ENCODE results near the gene TYSND1. TPM values are rescaled to one million over a fixed set of nuclear protein-coding genes. Genes with fewer than 3 reads are reported as not detected.

Gene TYSND1
- total and polyA plus RNA-seq, 2 of the 13 experiments (the other 11 are each of a cell fraction or from before 2014, with no cell fraction given) = 3.3 to 8.9 TPM

DNA sequence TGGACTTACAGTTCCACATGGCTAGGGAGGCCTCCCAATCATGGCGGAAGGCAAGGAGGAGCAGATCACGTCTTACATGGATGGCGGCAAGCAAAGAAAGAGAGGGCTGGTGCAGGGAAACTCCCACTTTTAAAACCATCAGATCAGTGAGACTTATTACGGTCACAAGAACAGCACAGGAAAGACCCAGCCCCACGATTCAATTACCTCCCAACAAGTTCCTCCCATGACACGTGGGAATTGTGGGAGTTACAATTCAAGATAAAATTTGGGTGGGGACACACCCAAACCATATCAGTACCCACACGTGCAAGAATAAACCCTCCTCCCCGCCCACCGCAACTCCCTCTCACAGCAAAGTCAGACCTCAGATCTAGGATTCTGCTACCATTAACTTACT, 9.4 kb downstream of the TYSND1 start (continued):
- TF ChIP-seq KLF13 (CRISPR knock-in tag; IDR thresholded peaks at IDR 0.05) = no peak
- no peak for TF ChIP-seq SAFB2 (CRISPR knock-in tag; IDR thresholded peaks at IDR 0.05; ENCODE audit: borderline replicate concordance, low read depth)
- no peak for TF ChIP-seq PHF20 (CRISPR knock-in tag; IDR thresholded peaks at IDR 0.05)
- TF ChIP-seq NCOR1 (IDR thresholded peaks at IDR 0.05; ENCODE audit: borderline replicate concordance, low read length) = no peak

DNA sequence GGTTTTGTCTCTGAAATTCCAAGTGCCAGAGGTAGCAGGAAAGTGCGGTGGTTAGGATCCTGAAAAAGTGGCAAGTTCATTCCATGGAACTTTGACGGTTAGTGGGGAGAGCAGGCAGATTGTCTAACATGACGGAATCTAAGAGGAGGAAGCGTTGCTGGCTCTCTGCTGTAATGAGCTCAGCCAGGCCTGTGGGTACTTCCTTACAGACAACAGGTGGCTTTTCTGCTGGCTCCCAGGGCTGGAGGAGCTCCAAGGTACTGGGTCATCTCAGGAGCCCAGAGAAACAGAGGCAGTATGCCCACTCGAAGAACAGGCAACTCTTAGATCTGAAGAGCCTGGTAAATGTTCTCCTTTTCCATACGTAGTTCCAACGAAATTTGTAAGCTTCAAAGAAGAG, 10.8 kb downstream of the TYSND1 start:
- ChIA-PET CTCF (ENCODE audit: low intra/inter-chr PET ratio, low total read pairs) (no interaction called here), POLR2A (interaction anchor here (10.3 kb wide), 1 partner anchor 10 kb away, joined by 109 read pairs; the partner anchor contains the start of gene TYSND1)
- intact Hi-C loops (cut with micrococcal nuclease; ENCODE audit: unreplicated experiment) (no loop called here), in situ Hi-C loops (cut with HindIII; ENCODE audit: extremely low pct_ligation_motif_present, low pct_unique_long_range_greater_than_20kb) (no loop called here)
- WGBS (ENCODE audit: low lambda C conversion rate) = 65% methylated on average over 7 of the region's 7 CpGs
- Histone ChIP-seq H3K27ac (ENCODE audit: extremely low read length, insufficient read depth, low read length) (no peak overlapping the region), H3K4me2 (ENCODE audit: low read depth, low read length) (no peak overlapping the region), H3K4me3 (replicated peaks in 1 of 3; ENCODE audit: insufficient read depth in 1 of 3, low read depth in 2 of 3, low read length in 3 of 3) (no peak overlapping the region), H3K9ac (ENCODE audit: insufficient read depth, low read depth, low read length) (no peak overlapping the region), H2AFZ (ENCODE audit: low read length) (no peak overlapping the region), H4K20me1 (ENCODE audit: insufficient read depth, low read length) (no peaks in the 10 kb centered on the region), H3K36me3 (replicated peaks in 1 of 2; ENCODE audit: control insufficient read depth in 1 of 2, insufficient read depth in 2 of 2, low read length in 2 of 2) (no peaks in the 10 kb centered on the region), H3K79me2 (ENCODE audit: insufficient read depth, low read length) (peaks cover 18% of the 10 kb centered on the region), H3K27me3 (ENCODE audit: control insufficient read depth in 1 of 2, insufficient read depth in 2 of 2, low read length in 2 of 2) (no peaks in the 10 kb centered on the region; a peak in 1 of 5 replicates), H3K4me1 (ENCODE audit: insufficient read depth, low read length) (peaks cover 33% of the 10 kb centered on the region), H3K9me3 (ENCODE audit: low read length) (no peaks in the 10 kb centered on the region)
- BruUV-seq (replicated peaks) = no TSS peak
- FAIRE-seq = no peak
- ATAC-seq = no peak
- no peak for DNase-seq (ENCODE audit: low spot score)
- TF ChIP-seq KDM1A (CRISPR knock-in tag; IDR thresholded peaks at IDR 0.05) (no peak), ZNF83 (CRISPR knock-in tag; IDR thresholded peaks at IDR 0.05; ENCODE audit: borderline replicate concordance) (no peak), SYNCRIP (IDR thresholded peaks at IDR 0.05; ENCODE audit: insufficient read depth, low read depth, low read length) (no peak), CBX5 (CRISPR knock-in tag; IDR thresholded peaks at IDR 0.05; ENCODE audit: borderline replicate concordance) (no peak), ZNF615 (CRISPR knock-in tag; IDR thresholded peaks at IDR 0.05; ENCODE audit: borderline replicate concordance) (no peak), TARDBP (CRISPR knock-in tag; IDR thresholded peaks at IDR 0.05) (no peak), ZNF496 (CRISPR knock-in tag; IDR thresholded peaks at IDR 0.05; ENCODE audit: insufficient replicate concordance) (no peak)
- TF ChIP-seq, protein P1, sequence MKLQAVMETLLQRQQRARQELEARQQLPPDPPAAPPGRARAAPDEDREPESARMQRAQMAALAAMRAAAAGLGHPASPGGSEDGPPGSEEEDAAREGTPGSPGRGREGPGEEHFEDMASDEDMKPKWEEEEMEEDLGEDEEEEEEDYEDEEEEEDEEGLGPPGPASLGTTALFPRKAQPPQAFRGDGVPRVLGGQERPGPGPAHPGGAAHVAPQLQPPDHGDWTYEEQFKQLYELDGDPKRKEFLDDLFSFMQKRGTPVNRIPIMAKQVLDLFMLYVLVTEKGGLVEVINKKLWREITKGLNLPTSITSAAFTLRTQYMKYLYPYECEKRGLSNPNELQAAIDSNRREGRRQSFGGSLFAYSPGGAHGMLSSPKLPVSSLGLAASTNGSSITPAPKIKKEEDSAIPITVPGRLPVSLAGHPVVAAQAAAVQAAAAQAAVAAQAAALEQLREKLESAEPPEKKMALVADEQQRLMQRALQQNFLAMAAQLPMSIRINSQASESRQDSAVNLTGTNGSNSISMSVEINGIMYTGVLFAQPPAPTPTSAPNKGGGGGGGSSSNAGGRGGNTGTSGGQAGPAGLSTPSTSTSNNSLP (IDR thresholded peaks at IDR 0.05; ENCODE audit: low read depth, low read length) = no peak
- TF ChIP-seq, protein P2, sequence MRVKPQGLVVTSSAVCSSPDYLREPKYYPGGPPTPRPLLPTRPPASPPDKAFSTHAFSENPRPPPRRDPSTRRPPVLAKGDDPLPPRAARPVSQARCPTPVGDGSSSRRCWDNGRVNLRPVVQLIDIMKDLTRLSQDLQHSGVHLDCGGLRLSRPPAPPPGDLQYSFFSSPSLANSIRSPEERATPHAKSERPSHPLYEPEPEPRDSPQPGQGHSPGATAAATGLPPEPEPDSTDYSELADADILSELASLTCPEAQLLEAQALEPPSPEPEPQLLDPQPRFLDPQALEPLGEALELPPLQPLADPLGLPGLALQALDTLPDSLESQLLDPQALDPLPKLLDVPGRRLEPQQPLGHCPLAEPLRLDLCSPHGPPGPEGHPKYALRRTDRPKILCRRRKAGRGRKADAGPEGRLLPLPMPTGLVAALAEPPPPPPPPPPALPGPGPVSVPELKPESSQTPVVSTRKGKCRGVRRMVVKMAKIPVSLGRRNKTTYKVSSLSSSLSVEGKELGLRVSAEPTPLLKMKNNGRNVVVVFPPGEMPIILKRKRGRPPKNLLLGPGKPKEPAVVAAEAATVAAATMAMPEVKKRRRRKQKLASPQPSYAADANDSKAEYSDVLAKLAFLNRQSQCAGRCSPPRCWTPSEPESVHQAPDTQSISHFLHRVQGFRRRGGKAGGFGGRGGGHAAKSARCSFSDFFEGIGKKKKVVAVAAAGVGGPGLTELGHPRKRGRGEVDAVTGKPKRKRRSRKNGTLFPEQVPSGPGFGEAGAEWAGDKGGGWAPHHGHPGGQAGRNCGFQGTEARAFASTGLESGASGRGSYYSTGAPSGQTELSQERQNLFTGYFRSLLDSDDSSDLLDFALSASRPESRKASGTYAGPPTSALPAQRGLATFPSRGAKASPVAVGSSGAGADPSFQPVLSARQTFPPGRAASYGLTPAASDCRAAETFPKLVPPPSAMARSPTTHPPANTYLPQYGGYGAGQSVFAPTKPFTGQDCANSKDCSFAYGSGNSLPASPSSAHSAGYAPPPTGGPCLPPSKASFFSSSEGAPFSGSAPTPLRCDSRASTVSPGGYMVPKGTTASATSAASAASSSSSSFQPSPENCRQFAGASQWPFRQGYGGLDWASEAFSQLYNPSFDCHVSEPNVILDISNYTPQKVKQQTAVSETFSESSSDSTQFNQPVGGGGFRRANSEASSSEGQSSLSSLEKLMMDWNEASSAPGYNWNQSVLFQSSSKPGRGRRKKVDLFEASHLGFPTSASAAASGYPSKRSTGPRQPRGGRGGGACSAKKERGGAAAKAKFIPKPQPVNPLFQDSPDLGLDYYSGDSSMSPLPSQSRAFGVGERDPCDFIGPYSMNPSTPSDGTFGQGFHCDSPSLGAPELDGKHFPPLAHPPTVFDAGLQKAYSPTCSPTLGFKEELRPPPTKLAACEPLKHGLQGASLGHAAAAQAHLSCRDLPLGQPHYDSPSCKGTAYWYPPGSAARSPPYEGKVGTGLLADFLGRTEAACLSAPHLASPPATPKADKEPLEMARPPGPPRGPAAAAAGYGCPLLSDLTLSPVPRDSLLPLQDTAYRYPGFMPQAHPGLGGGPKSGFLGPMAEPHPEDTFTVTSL (CRISPR knock-in tag; IDR thresholded peaks at IDR 0.05; ENCODE audit: borderline replicate concordance) = no peak
- TF ChIP-seq, protein P3, sequence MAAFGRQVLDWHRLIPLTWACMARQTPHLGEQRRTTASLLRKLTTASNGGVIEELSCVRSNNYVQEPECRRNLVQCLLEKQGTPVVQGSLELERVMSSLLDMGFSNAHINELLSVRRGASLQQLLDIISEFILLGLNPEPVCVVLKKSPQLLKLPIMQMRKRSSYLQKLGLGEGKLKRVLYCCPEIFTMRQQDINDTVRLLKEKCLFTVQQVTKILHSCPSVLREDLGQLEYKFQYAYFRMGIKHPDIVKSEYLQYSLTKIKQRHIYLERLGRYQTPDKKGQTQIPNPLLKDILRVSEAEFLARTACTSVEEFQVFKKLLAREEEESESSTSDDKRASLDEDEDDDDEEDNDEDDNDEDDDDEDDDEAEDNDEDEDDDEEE (CRISPR knock-in tag; IDR thresholded peaks at IDR 0.05) = no peak
- TF ChIP-seq, protein P4, sequence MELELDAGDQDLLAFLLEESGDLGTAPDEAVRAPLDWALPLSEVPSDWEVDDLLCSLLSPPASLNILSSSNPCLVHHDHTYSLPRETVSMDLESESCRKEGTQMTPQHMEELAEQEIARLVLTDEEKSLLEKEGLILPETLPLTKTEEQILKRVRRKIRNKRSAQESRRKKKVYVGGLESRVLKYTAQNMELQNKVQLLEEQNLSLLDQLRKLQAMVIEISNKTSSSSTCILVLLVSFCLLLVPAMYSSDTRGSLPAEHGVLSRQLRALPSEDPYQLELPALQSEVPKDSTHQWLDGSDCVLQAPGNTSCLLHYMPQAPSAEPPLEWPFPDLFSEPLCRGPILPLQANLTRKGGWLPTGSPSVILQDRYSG (CRISPR knock-in tag; IDR thresholded peaks at IDR 0.05) = no peak

All from HepG2 (cell line).